OCI-M1 (cell line): ENCODE measurements around the gene DYRK4.
A peak's percentile ranks its signal among the peaks of the same experiment; 100 is the strongest.

Experiments used
- DNase-seq: peaks from one replicate; lab custom pipeline; 2025; lab: John Stamatoyannopoulos, UW

The DYRK4 gene

GRCh38 chr12:4621511-4621910 is 59.5 kb downstream of the DYRK4 start:
- DNase-seq: no peak

GRCh38 chr12:4626543-4626942 is 64.5 kb downstream of the DYRK4 start:
- DNase-seq: no peak

- DNase-seq: no peak
Measured at GRCh38 chr12:4628406-4628805, 66.4 kb downstream of the DYRK4 start.

- DNase-seq: no peak
Measured at GRCh38 chr12:4630262-4630661, 68.3 kb downstream of the DYRK4 start.

- DNase-seq: no peak
Measured at GRCh38 chr12:4643747-4644146, 81.7 kb downstream of the DYRK4 start.

GRCh38 chr12:4645023-4645422 is 83.0 kb downstream of the DYRK4 start:
- peak; percentile 7 for DNase-seq

GRCh38 chr12:4648104-4648500 is 86.1 kb downstream of the DYRK4 start:
- peak; percentile 73 for DNase-seq

GRCh38 chr12:4648501-4649357 is 86.7 kb downstream of the DYRK4 start, which contains the start of the genes AKAP3 and NDUFA9:
Gene AKAP3, minus strand, starts transcription at chr12:4649051. Its CDS starts 10,855 bp downstream, at chr12:4638196.
Gene NDUFA9, plus strand, starts transcription at chr12:4649114. Its CDS starts 13 bp downstream, at chr12:4649127.
- peak; percentile 89 for DNase-seq

- no peak for DNase-seq
Measured at GRCh38 chr12:4649358-4649661, 87.3 kb downstream of the DYRK4 start.

- no peak for DNase-seq
Measured at GRCh38 chr12:4653257-4653656, 91.2 kb downstream of the DYRK4 start.

- no peak for DNase-seq
Measured at GRCh38 chr12:4653691-4654090, 91.7 kb downstream of the DYRK4 start.
